Spleen (tissue), 11 donors: ENCODE data around the gene ZDHHC6. TPM values are rescaled to one million over a fixed set of nuclear protein-coding genes. Genes with fewer than 3 reads are reported as not detected.

Source experiments
- DNase-seq: peaks from one replicate; pipeline ENCODE4 v3.0.0-alpha.2; 2020
- H3K27ac ChIP-seq, 8 donors: fragments of 200-600 bp; sonication (generic) in 7 of 8; 1 replicate in 4 of 8; 2 replicates in 4 of 8; pipeline versions ENCODE4 v1.5.0 to v1.8.0; 2016 to 2021; ENCODE audit warnings: inconsistent platforms in 4 of 8, mild to moderate bottlenecking in 4 of 8, moderate library complexity in 1 of 8
- H3K27me3 ChIP-seq, 7 donors: fragments of 200-600 bp; sonication (generic) in 6 of 7; replicated peaks in 1 of 7; 1 replicate in 4 of 7; 2 replicates in 3 of 7; pipeline versions ENCODE4 v1.5.0 to v1.8.0; 2016 to 2021; ENCODE audit warnings: inconsistent platforms in 3 of 7, mild to moderate bottlenecking in 1 of 7
- H3K36me3 ChIP-seq, 6 donors: fragments of 200-600 bp; sonication (generic) in 5 of 6; 1 replicate in 4 of 6; 2 replicates in 2 of 6; pipeline versions ENCODE4 v1.5.0 to v1.8.0; 2016 to 2021; ENCODE audit warnings: inconsistent platforms in 2 of 6
- H3K4me1 ChIP-seq, 6 donors: fragments of 200-600 bp; sonication (generic) in 5 of 6; 1 replicate in 3 of 6; 2 replicates in 3 of 6; pipeline versions ENCODE4 v1.5.0 to v1.8.0; 2016 to 2021; ENCODE audit warnings: inconsistent platforms in 3 of 6
- H3K4me3 ChIP-seq, 8 donors: fragments of 200-600 bp; sonication (generic) in 7 of 8; 1 replicate in 4 of 8; 2 replicates in 4 of 8; pipeline versions ENCODE4 v1.5.0 to v1.8.0; 2016 to 2021; ENCODE audit warnings: inconsistent platforms in 4 of 8, mild to moderate bottlenecking in 4 of 8, moderate library complexity in 2 of 8
- H3K9me3 ChIP-seq, 8 donors: fragments of 200-600 bp; sonication (generic) in 7 of 8; 1 replicate in 4 of 8; 2 replicates in 4 of 8; pipeline versions ENCODE4 v1.5.0 to v1.8.0; 2016 to 2021; ENCODE audit warnings: inconsistent platforms in 4 of 8
- POLR2A ChIP-seq, 3 donors: fragments of 450-650 bp; IDR thresholded peaks; one replicate each; pipeline ENCODE4 v1.5.1; 2017; ENCODE audit warnings: antibody characterized with exemption in 3 of 3, mild to moderate bottlenecking in 1 of 3
- POLR2AphosphoS5 ChIP-seq, 3 donors: sonication (generic); formaldehyde crosslinking; IDR thresholded peaks; one replicate each; pipeline ENCODE4 v1.5.1; 2017; ENCODE audit warnings: antibody characterized with exemption in 3 of 3
- WGBS, 5 donors: extraction: QIAGEN DNeasy Blood & Tissue Kit in 3 of 5; methylation state at CpG; one replicate each; pipeline versions ENCODE4 v1.1.5 to v1.1.7; 2013 to 2018; 5-methylcytosine and 5-hydroxymethylcytosine counted together
- intact Hi-C: fragments of 100-400 bp; cut with DNase I; formaldehyde crosslinking; loops from one replicate; pipeline ENCODE4 v1.15.0; 2023; ENCODE audit warnings: low total_unique reads
- polyA plus RNA-seq, 3 donors: library from polyadenylated mRNA; stranded (reverse); fragments of 200-250 nt; gene quantifications; one replicate each; pipeline ENCODE4 v1.2.1, GENCODE V29; 2013
- total RNA-seq, 7 donors: library from RNA; depleted of rRNA in 3 of 7; stranded (reverse); fragments of >200 nt in 3 of 7; fragmentation: NEBNext Ultra II Directional in 4 of 7; extraction: Animal tissue kit (Norgen Biotek cat#: 25700) in 4 of 7; gene quantifications; one replicate each; pipeline versions ENCODE4 v1.1.0 to v1.2.1, GENCODE V29; 2016 to 2021
- TF ChIP-seq, protein P1 (sequence below), 11 experiments: fragments of 200-600 bp in 7 of 11; fragments of 450-650 bp in 4 of 11; sonication (generic) in 4 of 11; IDR thresholded peaks in 8 of 11; conservative IDR thresholded peaks in 3 of 11; 1 replicate in 7 of 11; 2 replicates in 4 of 11; pipeline versions ENCODE4 v1.4.0 to v1.8.0; 2016 to 2021; ENCODE audit warnings: antibody characterized with exemption in 11 of 11, inconsistent platforms in 4 of 11, mild to moderate bottlenecking in 1 of 11
- donor health status: healthy with polysubstance abuse.
- donor health status: DM: no; HTN: no; CAD: no; lungs with moderate emphysema.
- donor health status: DM: no; HTN: no; CAD: no.
- donor health status: Bipolar disorder and iron deficiency.
- donor health status: healthy.
- donor health status: DM: no; HTN: no; CAD: no.
- donor health status: DM: yes; HTN: yes; CAD: no.

Gene ZDHHC6
- total and polyA plus RNA-seq, 10 donors = 28.0 to 51.9 (median 38.3) TPM

GRCh38 chr10:112490545-112490944, 43.8 kb upstream of the ZDHHC6 start:
- TF ChIP-seq, protein P1, sequence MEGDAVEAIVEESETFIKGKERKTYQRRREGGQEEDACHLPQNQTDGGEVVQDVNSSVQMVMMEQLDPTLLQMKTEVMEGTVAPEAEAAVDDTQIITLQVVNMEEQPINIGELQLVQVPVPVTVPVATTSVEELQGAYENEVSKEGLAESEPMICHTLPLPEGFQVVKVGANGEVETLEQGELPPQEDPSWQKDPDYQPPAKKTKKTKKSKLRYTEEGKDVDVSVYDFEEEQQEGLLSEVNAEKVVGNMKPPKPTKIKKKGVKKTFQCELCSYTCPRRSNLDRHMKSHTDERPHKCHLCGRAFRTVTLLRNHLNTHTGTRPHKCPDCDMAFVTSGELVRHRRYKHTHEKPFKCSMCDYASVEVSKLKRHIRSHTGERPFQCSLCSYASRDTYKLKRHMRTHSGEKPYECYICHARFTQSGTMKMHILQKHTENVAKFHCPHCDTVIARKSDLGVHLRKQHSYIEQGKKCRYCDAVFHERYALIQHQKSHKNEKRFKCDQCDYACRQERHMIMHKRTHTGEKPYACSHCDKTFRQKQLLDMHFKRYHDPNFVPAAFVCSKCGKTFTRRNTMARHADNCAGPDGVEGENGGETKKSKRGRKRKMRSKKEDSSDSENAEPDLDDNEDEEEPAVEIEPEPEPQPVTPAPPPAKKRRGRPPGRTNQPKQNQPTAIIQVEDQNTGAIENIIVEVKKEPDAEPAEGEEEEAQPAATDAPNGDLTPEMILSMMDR (IDR thresholded peaks at IDR 0.05 in 8 of 11, conservative IDR thresholded peaks at IDR 0.05 in 3 of 11) = no peak
- TF ChIP-seq POLR2AphosphoS5 (IDR thresholded peaks at IDR 0.05) = no peak
- no peak for TF ChIP-seq POLR2A (IDR thresholded peaks at IDR 0.05)
- Histone ChIP-seq H3K4me1 (no peaks in the 10 kb centered on the region), H3K9me3 (no peaks in the 10 kb centered on the region), H3K27ac (no peak overlapping the region), H3K36me3 (no peaks in the 10 kb centered on the region), H3K4me3 (no peak overlapping the region), H3K27me3 (no peaks in the 10 kb centered on the region)
- intact Hi-C loops = no loop called here
- WGBS, 5 donors = 57 to 75% (median 67%) methylated on average over 2 of the region's 2 CpGs
- no peak for DNase-seq

- no peaks in the 10 kb centered on the region for H3K4me1 ChIP-seq
- intact Hi-C loops = no loop called here
- H3K27ac ChIP-seq = no peak overlapping the region
- H3K4me3 ChIP-seq = no peak overlapping the region
- no peaks in the 10 kb centered on the region for H3K9me3 ChIP-seq
- DNase-seq = no peak
- no peaks in the 10 kb centered on the region for H3K27me3 ChIP-seq
- TF ChIP-seq POLR2A (IDR thresholded peaks at IDR 0.05) = no peak
- TF ChIP-seq POLR2AphosphoS5 (IDR thresholded peaks at IDR 0.05) = no peak
- TF ChIP-seq, protein P1 (IDR thresholded peaks at IDR 0.05 in 8 of 11, conservative IDR thresholded peaks at IDR 0.05 in 3 of 11) = no peak
- peaks cover 0 to 7% (median 0%) of the 10 kb centered on the region in 6 donors for H3K36me3 ChIP-seq
Measured at GRCh38 chr10:112487964-112488363, 41.2 kb upstream of the ZDHHC6 start.

DNA sequence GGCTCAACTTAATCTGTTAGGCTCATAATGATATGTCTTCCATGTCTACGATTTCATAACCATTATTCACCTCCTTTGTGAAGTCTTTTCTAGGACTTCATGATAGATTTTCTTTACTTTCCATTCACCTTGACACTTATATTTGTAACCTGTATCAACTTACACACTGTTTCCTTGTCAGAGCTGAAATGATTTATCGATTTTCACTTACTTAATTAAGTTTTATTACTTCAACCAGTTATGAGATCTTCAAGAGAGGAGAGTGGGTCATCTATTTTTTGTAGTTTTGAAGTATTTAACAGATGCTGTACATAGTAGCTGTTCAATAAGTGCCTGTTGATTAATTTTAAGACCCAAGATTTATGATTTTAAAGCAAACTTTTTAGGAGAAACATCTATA, 37.7 kb upstream of the ZDHHC6 start:
- Histone ChIP-seq H3K4me3 (no peak overlapping the region), H3K27me3 (no peaks in the 10 kb centered on the region), H3K9me3 (no peaks in the 10 kb centered on the region), H3K36me3 (peaks cover 0 to 7% (median 0%) of the 10 kb centered on the region in 6 donors), H3K4me1 (no peaks in the 10 kb centered on the region), H3K27ac (no peak overlapping the region)
- intact Hi-C loops = loop anchor here (5.0 kb wide), 1 partner anchor 903 kb away; no protein-coding TSS in a partner anchor
- 93 to 96% (median 94%) methylated on average over 2 of the region's 2 CpGs for WGBS, 5 donors
- TF ChIP-seq, protein P1 (IDR thresholded peaks at IDR 0.05 in 8 of 11, conservative IDR thresholded peaks at IDR 0.05 in 3 of 11) = no peak
- no peak for TF ChIP-seq POLR2AphosphoS5 (IDR thresholded peaks at IDR 0.05)
- TF ChIP-seq POLR2A (IDR thresholded peaks at IDR 0.05) = no peak
- DNase-seq = no peak

- intact Hi-C loops = loop anchor here (5.0 kb wide), 1 partner anchor 906 kb away; no protein-coding TSS in a partner anchor
- H3K27me3 ChIP-seq = no peaks in the 10 kb centered on the region
- H3K9me3 ChIP-seq = no peaks in the 10 kb centered on the region
- no peak overlapping the region for H3K27ac ChIP-seq
- TF ChIP-seq POLR2A (IDR thresholded peaks at IDR 0.05) (no peak), POLR2AphosphoS5 (IDR thresholded peaks at IDR 0.05) (no peak)
- TF ChIP-seq, protein P1 (IDR thresholded peaks at IDR 0.05 in 8 of 11, conservative IDR thresholded peaks at IDR 0.05 in 3 of 11) = no peak
- no peak overlapping the region for H3K4me3 ChIP-seq
- no peak for DNase-seq
- peaks cover 0 to 10% (median 0%) of the 10 kb centered on the region in 6 donors for H3K4me1 ChIP-seq
- 92 to 96% (median 94%) methylated on average over 3 of the region's 3 CpGs for WGBS, 5 donors
- H3K36me3 ChIP-seq = peaks cover 0 to 7% (median 0%) of the 10 kb centered on the region in 6 donors
Measured at GRCh38 chr10:112481602-112482001, 34.9 kb upstream of the ZDHHC6 start.
